GM12892 (cell line): ENCODE results near the gene KCND1.

Experiments used
- POLR2AphosphoS5 ChIP-seq: IDR thresholded peaks from 2 replicates; pipeline ENCODE4 v1.6.1; 2011; ENCODE audit warnings: low read depth, low read length, control low read depth
- TAF1 ChIP-seq: IDR thresholded peaks from 2 replicates; pipeline ENCODE4 v1.6.1; 2011; ENCODE audit warnings: low read depth, mild to moderate bottlenecking, control low read depth, low read length, borderline replicate concordance

DNA sequence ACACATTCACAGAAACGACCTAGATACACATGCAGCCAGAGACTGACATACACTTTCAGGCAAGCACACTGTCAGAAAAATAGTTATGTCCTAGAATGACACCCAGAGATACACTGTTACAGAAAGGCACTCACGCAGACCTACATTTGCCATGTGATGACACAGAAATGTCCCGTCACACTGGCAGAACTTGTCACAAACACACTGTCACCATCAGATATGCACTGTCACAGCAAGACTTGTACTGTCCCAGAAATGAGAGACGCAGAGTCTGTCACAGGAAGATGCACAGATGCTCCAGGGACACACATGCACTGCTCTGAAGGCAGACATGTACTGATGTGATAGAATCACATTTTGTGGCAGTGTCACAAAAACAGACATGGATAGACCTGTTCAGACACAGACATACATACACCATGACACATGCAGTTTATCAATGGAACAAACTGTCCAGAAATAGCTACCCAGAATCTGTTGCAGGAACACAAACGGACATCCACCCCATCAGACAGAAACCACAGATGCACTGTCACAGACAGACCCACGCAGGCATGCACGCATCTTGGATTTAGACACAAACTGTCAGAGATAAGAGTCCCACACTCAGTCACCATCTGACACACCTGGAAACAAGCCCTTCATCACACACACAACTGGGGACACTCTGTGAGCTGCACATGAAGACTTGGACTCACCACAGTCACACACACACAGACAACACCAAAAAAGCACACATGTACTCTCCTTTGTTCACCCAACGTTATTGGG is 51.5 kb downstream of the KCND1 start:
- TF ChIP-seq TAF1, result no peak
- TF ChIP-seq POLR2AphosphoS5, result peak; percentile 18; the same call in 1 of the 2 replicates
